Muscle of leg (tissue), 16 donors: ENCODE measurements around the gene EIF2D. TPM values are rescaled to one million over a fixed set of nuclear protein-coding genes. Genes with fewer than 3 reads are reported as not detected.

Experiments
- DNase-seq: peaks from one replicate; pipeline ENCODE4 v3.0.0; 2013
- H3K27ac ChIP-seq: one replicate; pipeline ENCODE4 v1.5.1; 2013; ENCODE audit warnings: mild to moderate bottlenecking, low read length, control low read depth
- H3K27me3 ChIP-seq: one replicate; pipeline ENCODE4 v1.6.1; 2013; ENCODE audit warnings: low read length; ENCODE audit not compliant: control insufficient read depth, insufficient read depth
- H3K36me3 ChIP-seq: one replicate; pipeline ENCODE4 v1.6.1; 2013; ENCODE audit warnings: low read length; ENCODE audit not compliant: control insufficient read depth, insufficient read depth
- H3K4me1 ChIP-seq: one replicate; pipeline ENCODE4 v1.6.1; 2013; ENCODE audit warnings: low read length; ENCODE audit not compliant: control insufficient read depth, insufficient read depth
- H3K4me3 ChIP-seq: one replicate; pipeline ENCODE4 v1.5.1; 2013; ENCODE audit warnings: low read length, control low read depth
- H3K9me3 ChIP-seq: replicated peaks from 2 replicates; pipeline ENCODE4 v1.6.1; 2013; ENCODE audit warnings: low read depth, low read length; ENCODE audit not compliant: control insufficient read depth
- WGBS: methylation state at CpG from one replicate; pipeline ENCODE4 v1.1.5; 2013; ENCODE audit warnings: missing lambda C conversion rate; ENCODE audit not compliant: insufficient coverage; 5-methylcytosine and 5-hydroxymethylcytosine counted together
- long read RNA-seq, 11 donors: transcript quantifications; one replicate each; lab custom pipeline, GENCODE V29; 2026
- polyA plus RNA-seq, 8 donors: library from polyadenylated mRNA; unstranded; fragments of 120-200 nt; gene quantifications; one replicate each; pipeline versions ENCODE4 v1.2.1 to v1.2.3, GENCODE V29; 2013; ENCODE audit warnings: inconsistent platforms in 1 of 8, low replicate concordance in 1 of 8; ENCODE audit not compliant: insufficient read length in 8 of 8, insufficient read depth in 1 of 8
- total RNA-seq: library from RNA; stranded (reverse); fragments of 120-200 nt; gene quantifications from one replicate; pipeline ENCODE4 v1.2.4, GENCODE V29; 2013

The EIF2D gene, protein sequence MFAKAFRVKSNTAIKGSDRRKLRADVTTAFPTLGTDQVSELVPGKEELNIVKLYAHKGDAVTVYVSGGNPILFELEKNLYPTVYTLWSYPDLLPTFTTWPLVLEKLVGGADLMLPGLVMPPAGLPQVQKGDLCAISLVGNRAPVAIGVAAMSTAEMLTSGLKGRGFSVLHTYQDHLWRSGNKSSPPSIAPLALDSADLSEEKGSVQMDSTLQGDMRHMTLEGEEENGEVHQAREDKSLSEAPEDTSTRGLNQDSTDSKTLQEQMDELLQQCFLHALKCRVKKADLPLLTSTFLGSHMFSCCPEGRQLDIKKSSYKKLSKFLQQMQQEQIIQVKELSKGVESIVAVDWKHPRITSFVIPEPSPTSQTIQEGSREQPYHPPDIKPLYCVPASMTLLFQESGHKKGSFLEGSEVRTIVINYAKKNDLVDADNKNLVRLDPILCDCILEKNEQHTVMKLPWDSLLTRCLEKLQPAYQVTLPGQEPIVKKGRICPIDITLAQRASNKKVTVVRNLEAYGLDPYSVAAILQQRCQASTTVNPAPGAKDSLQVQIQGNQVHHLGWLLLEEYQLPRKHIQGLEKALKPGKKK
- total RNA-seq (39.7 TPM), polyA plus RNA-seq (10 to 100 TPM; 38.2 to 48.8 (median 39.6) TPM)
- long read RNA-seq, donor 1, partial matches to known transcripts = 0 of 3 reads
- long read RNA-seq, donor 1, other reads (novel, unspliced or antisense) = 0 of 3 reads
- long read RNA-seq, donor 2 = 0 reads
- long read RNA-seq, donor 3, partial matches to known transcripts = 0 of 2 reads
- long read RNA-seq, donor 3, other reads (novel, unspliced or antisense) = 0 of 2 reads
- long read RNA-seq, donor 4, transcript EIF2D-201 (15 exons, 2,005 nt) = major isoform, 6 of 6 reads
- long read RNA-seq, donor 4, partial matches to known transcripts = 0 of 6 reads
- long read RNA-seq, donor 4, other reads (novel, unspliced or antisense) = 0 of 6 reads
- long read RNA-seq, donor 5, transcript EIF2D-201 (15 exons, 2,005 nt) = major isoform, 20 of 20 reads
- long read RNA-seq, donor 5, partial matches to known transcripts = 0 of 20 reads
- long read RNA-seq, donor 5, other reads (novel, unspliced or antisense) = 0 of 20 reads
- long read RNA-seq, donor 6, full-length matches to known transcripts = 6 of 6 reads
- long read RNA-seq, donor 6, partial matches to known transcripts = 0 of 6 reads
- long read RNA-seq, donor 6, other reads (novel, unspliced or antisense) = 0 of 6 reads
- long read RNA-seq, donor 7, transcript EIF2D-201 (15 exons, 2,005 nt) = major isoform, 6 of 6 reads
- long read RNA-seq, donor 7, partial matches to known transcripts = 0 of 6 reads
- long read RNA-seq, donor 7, other reads (novel, unspliced or antisense) = 0 of 6 reads
- long read RNA-seq, donor 8, partial matches to known transcripts = 6 of 8 reads
- long read RNA-seq, donor 8, other reads (novel, unspliced or antisense) = 0 of 8 reads
- long read RNA-seq, donor 9, transcript EIF2D-201 (15 exons, 2,005 nt) = major isoform, 7 of 7 reads
- long read RNA-seq, donor 9, partial matches to known transcripts = 0 of 7 reads
- long read RNA-seq, donor 9, other reads (novel, unspliced or antisense) = 0 of 7 reads
- long read RNA-seq, donor 10, transcript EIF2D-201 (15 exons, 2,005 nt) = major isoform, 9 of 20 reads
- long read RNA-seq, donor 10, partial matches to known transcripts = 10 of 20 reads
- long read RNA-seq, donor 10, other reads (novel, unspliced or antisense) = 0 of 20 reads
- long read RNA-seq, donor 11, transcript EIF2D-201 (15 exons, 2,005 nt) = major isoform, 6 of 6 reads
- long read RNA-seq, donor 11, partial matches to known transcripts = 0 of 6 reads
- long read RNA-seq, donor 11, other reads (novel, unspliced or antisense) = 0 of 6 reads

- Histone ChIP-seq H3K27ac (peak within 1 kb of the TSS; percentile 96), H3K4me3 (peak within 1 kb of the TSS; percentile 94), H3K4me1 (peaks cover 10% of the 10 kb centered on the region), H3K36me3 (peaks cover 18% of the 10 kb centered on the region), H3K27me3 (no peaks in the 10 kb centered on the region), H3K9me3 (no peaks in the 10 kb centered on the region)
- peak; percentile 98 for DNase-seq
- WGBS = 1% methylated on average over 36 of the region's 48 CpGs
Measured at GRCh38 chr1:206612129-206612876, at the start of gene EIF2D. EIF2D (minus strand) TSS chr1:206612465; CDS start chr1:206612342, 123 bp downstream.

DNA sequence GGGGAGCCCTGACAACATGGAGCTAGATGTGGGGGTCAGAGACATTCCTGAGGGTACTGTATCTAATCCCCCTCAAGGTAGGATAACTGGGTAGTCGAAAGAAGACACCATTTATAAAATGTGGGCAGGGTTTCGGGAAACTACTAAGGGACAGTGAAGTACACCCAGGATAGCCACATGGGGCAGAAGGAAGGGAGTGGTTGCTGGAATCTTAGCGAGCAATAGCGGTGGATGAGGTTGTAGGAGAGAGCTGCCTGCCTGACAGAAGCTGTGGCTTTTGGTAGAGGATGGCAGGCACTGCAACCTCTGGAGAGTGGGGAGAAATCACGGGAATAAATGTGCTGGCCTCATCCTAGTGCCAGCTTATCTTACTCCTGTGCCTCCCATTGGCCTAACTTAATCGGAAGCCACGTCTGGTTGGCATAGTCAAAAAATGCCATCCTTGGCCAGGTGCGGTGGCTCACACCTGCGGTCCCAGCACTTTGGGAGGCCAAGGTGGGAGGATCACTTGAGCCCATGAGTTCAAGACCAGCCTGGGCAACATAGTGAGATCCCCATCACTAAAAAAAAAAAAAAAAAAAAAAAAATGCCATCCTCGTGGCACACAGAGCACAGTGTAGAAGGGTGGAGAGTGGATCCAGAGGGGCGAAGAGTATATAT, 49.0 kb upstream of the EIF2D start:
- H3K9me3 ChIP-seq = no peaks in the 10 kb centered on the region
- H3K27ac ChIP-seq = no peak overlapping the region
- peaks cover 6% of the 10 kb centered on the region for H3K27me3 ChIP-seq
- H3K4me1 ChIP-seq = peaks cover 63% of the 10 kb centered on the region
- no peaks in the 10 kb centered on the region for H3K36me3 ChIP-seq
- no peak overlapping the region for H3K4me3 ChIP-seq
- WGBS = 81% methylated on average over 8 of the region's 11 CpGs
- DNase-seq = no peak

- H3K9me3 ChIP-seq = no peaks in the 10 kb centered on the region
Measured at GRCh38 chr1:206660136-206660535, 47.9 kb upstream of the EIF2D start.

DNA sequence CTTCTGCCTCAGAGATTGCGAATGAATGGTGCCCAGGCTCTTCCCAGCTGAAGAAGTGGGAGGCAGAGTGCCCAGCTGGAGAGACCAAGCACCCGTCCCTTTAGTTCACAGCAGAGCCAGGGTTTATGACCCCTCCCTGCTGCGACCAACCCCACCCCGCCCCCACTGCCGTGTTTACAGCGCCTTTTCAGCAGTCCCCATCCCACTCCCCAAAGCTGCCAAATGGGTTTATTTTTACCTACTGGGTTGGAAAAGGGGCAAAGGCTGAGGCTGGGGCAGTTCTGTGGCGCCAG, 46.7 kb upstream of the EIF2D start:
- Histone ChIP-seq H3K36me3 (no peaks in the 10 kb centered on the region), H3K9me3 (no peaks in the 10 kb centered on the region), H3K27ac (peak overlapping the region; percentile 90), H3K4me1 (peaks cover 68% of the 10 kb centered on the region), H3K4me3 (no peak overlapping the region), H3K27me3 (peaks cover 6% of the 10 kb centered on the region)
- DNase-seq = no peak
- 54% methylated on average over 3 of the region's 7 CpGs for WGBS

More at GRCh38 chr1:206660136-206660535, 47.9 kb upstream of the EIF2D start:
- H3K4me1 ChIP-seq = peaks cover 72% of the 10 kb centered on the region
- no peaks in the 10 kb centered on the region for H3K36me3 ChIP-seq
- 75% methylated on average over 2 of the region's 4 CpGs for WGBS
- H3K27me3 ChIP-seq = peaks cover 6% of the 10 kb centered on the region
- DNase-seq = no peak
- peak overlapping the region; percentile 31 for H3K27ac ChIP-seq
- no peak overlapping the region for H3K4me3 ChIP-seq

GRCh38 chr1:206658264-206658980, 46.2 kb upstream of the EIF2D start:
- Histone ChIP-seq H3K4me3 (no peak overlapping the region), H3K4me1 (peaks cover 63% of the 10 kb centered on the region), H3K27me3 (peaks cover under 1% of the 10 kb centered on the region), H3K9me3 (no peaks in the 10 kb centered on the region), H3K27ac (peak overlapping the region; percentile 90), H3K36me3 (no peaks in the 10 kb centered on the region)
- peak; percentile 80 for DNase-seq
- 26% methylated on average over 10 of the region's 22 CpGs for WGBS

DNA sequence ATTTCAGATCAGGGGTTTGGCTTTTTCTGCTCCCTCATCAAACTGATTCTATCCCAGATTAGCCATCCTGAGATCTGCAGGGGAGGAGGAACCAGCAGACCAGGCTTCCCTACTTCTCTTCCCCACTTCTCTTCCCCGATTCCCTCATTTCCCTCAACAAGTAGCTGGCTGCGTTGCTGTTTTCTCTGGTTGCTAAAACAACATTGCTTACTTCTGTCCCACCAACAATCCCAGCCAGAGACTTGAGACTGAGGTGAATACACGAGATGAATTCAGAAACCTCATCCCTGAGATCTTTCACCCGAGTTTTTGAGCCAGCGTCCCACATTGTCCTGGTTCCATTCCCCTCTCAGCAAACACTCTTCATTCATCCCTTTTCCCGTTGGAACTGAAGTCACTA, 45.5 kb upstream of the EIF2D start:
- H3K4me3 ChIP-seq = no peak overlapping the region
- H3K9me3 ChIP-seq = no peaks in the 10 kb centered on the region
- H3K4me1 ChIP-seq = peaks cover 59% of the 10 kb centered on the region
- H3K36me3 ChIP-seq = no peaks in the 10 kb centered on the region
- H3K27me3 ChIP-seq = no peaks in the 10 kb centered on the region
- WGBS = 21% methylated on average over 4 of the region's 6 CpGs
- peak; percentile 70 for DNase-seq
- peak overlapping the region; percentile 90 for H3K27ac ChIP-seq

- Histone ChIP-seq H3K4me3 (no peak overlapping the region), H3K36me3 (no peaks in the 10 kb centered on the region), H3K27me3 (no peaks in the 10 kb centered on the region), H3K27ac (peak overlapping the region; percentile 0), H3K9me3 (no peaks in the 10 kb centered on the region), H3K4me1 (peaks cover 59% of the 10 kb centered on the region)
- 82% methylated on average over 3 of the region's 3 CpGs for WGBS
- DNase-seq = no peak
Measured at GRCh38 chr1:206656936-206657335, 44.7 kb upstream of the EIF2D start.

- no peak overlapping the region for H3K4me3 ChIP-seq
- 56% methylated on average over 1 of the region's 4 CpGs for WGBS
- H3K9me3 ChIP-seq = no peaks in the 10 kb centered on the region
- DNase-seq = no peak
- peaks cover 2% of the 10 kb centered on the region for H3K36me3 ChIP-seq
- no peaks in the 10 kb centered on the region for H3K27me3 ChIP-seq
- H3K4me1 ChIP-seq = peaks cover 56% of the 10 kb centered on the region
- H3K27ac ChIP-seq = peak overlapping the region; percentile 78
Measured at GRCh38 chr1:206655471-206655882, 43.2 kb upstream of the EIF2D start.
